Right hindlimb (tissue), 1 donor: ENCODE data around the gene SVIP.

Experiments
- DNase-seq: peaks from one replicate; pipeline ENCODE4 v3.0.0-alpha.2; 2018

SVIP gene

GRCh38 chr11:22829231-22830081 is at the start of gene SVIP:
SVIP (minus strand) TSS chr11:22829801; CDS start chr11:22829748, 53 bp downstream.
- peak; percentile 94 for DNase-seq

GRCh38 chr11:22878604-22879003 is 49.0 kb upstream of the SVIP start:
- DNase-seq, result no peak

- no peak for DNase-seq
These were observed 48.4 kb upstream of the SVIP start for GRCh38 chr11:22878039-22878438.

GRCh38 chr11:22875869-22876473 is 46.4 kb upstream of the SVIP start:
- DNase-seq, result peak; percentile 60

- no peak for DNase-seq
These were observed 39.7 kb upstream of the SVIP start for GRCh38 chr11:22869325-22869724.

- DNase-seq, result no peak
These were observed 30.6 kb upstream of the SVIP start, which contains the start of gene CCDC179 for GRCh38 chr11:22860241-22860640. CCDC179 (minus strand) TSS chr11:22860474; CDS start chr11:22860421, 53 bp downstream.

GRCh38 chr11:22859756-22860155 is 30.2 kb upstream of the SVIP start:
- DNase-seq, result no peak

- DNase-seq, result no peak
These were observed 21.9 kb upstream of the SVIP start for GRCh38 chr11:22851477-22851876.

GRCh38 chr11:22846726-22847125 is 17.1 kb upstream of the SVIP start:
- no peak for DNase-seq

- no peak for DNase-seq
These were observed 2.9 kb upstream of the SVIP start for GRCh38 chr11:22832315-22833015.

GRCh38 chr11:22830082-22830414 is 447 bp upstream of the SVIP start:
- DNase-seq, result no peak

GRCh38 chr11:22828373-22828772 is 1.2 kb downstream of the SVIP start:
- no peak for DNase-seq

- no peak for DNase-seq
These were observed 7.4 kb downstream of the SVIP start for GRCh38 chr11:22822203-22822602.

GRCh38 chr11:22809893-22810292 is 19.7 kb downstream of the SVIP start:
- DNase-seq, result no peak

- DNase-seq, result no peak
These were observed 20.9 kb downstream of the SVIP start for GRCh38 chr11:22808571-22809197.

- DNase-seq, result no peak
These were observed 21.6 kb downstream of the SVIP start for GRCh38 chr11:22807855-22808570.

- no peak for DNase-seq
These were observed 22.2 kb downstream of the SVIP start for GRCh38 chr11:22807391-22807790.

- DNase-seq, result no peak
These were observed 26.7 kb downstream of the SVIP start for GRCh38 chr11:22802861-22803260.

- no peak for DNase-seq
These were observed 29.1 kb downstream of the SVIP start for GRCh38 chr11:22800482-22800881.

- DNase-seq, result no peak
These were observed 30.7 kb downstream of the SVIP start for GRCh38 chr11:22798901-22799300.

- DNase-seq, result no peak
These were observed 32.6 kb downstream of the SVIP start for GRCh38 chr11:22797047-22797446.

- DNase-seq, result no peak
These were observed 33.7 kb downstream of the SVIP start for GRCh38 chr11:22795914-22796313.

GRCh38 chr11:22792497-22792896 is 37.1 kb downstream of the SVIP start:
- peak; percentile 30 for DNase-seq
